HepG2 (cell line): ENCODE measurements around the gene CDH1. TPM values are rescaled to one million over a fixed set of nuclear protein-coding genes. Genes with fewer than 3 reads are reported as not detected.

Experiments used
- AHDC1 ChIP-seq: sonication (generic); formaldehyde crosslinking; IDR thresholded peaks from 2 replicates; pipeline ENCODE4 v1.5.1; 2020; ENCODE audit warnings: mild to moderate bottlenecking, missing genetic modification reagents, borderline replicate concordance
- ATF4 ChIP-seq, 2 experiments: fragments of 450-650 bp in 1 of 2; sonication (generic) in 1 of 2; formaldehyde crosslinking; IDR thresholded peaks; 2 replicates each; pipeline versions ENCODE4 v1.5.0 to v1.8.0; 2020 to 2022; ENCODE audit warnings: mild to moderate bottlenecking in 1 of 2, missing genetic modification reagents in 1 of 2
- DDIT3 ChIP-seq: sonication (generic); formaldehyde crosslinking; IDR thresholded peaks from 2 replicates; pipeline ENCODE4 v1.4.0; 2020; ENCODE audit warnings: mild to moderate bottlenecking, missing genetic modification reagents
- MAFG ChIP-seq: sonication (generic); formaldehyde crosslinking; IDR thresholded peaks from 2 replicates; pipeline ENCODE4 v1.5.1; 2020; ENCODE audit warnings: mild to moderate bottlenecking, missing genetic modification reagents
- MAFK ChIP-seq, 2 experiments: IDR thresholded peaks in 1 of 2; conservative IDR thresholded peaks in 1 of 2; 2 replicates each; pipeline ENCODE4 v1.6.1; 2011; ENCODE audit warnings: improper control_type of control experiment in 2 of 2, low read length in 2 of 2
- MXD4 ChIP-seq: IDR thresholded peaks from 2 replicates; pipeline ENCODE4 v1.6.1; 2016; ENCODE audit warnings: mild to moderate bottlenecking, missing biosample characterization, missing genetic modification reagents
- PAXIP1 ChIP-seq: sonication (generic); formaldehyde crosslinking; conservative IDR thresholded peaks from 2 replicates; pipeline ENCODE4 v1.4.0; 2020; ENCODE audit warnings: mild to moderate bottlenecking, missing genetic modification reagents, moderate library complexity
- PHF5A ChIP-seq: IDR thresholded peaks from one replicate; pipeline ENCODE4 v1.6.1; 2018; ENCODE audit warnings: low read depth, missing genetic modification reagents; ENCODE audit not compliant: unreplicated experiment
- PRDM4 ChIP-seq: sonication (generic); formaldehyde crosslinking; IDR thresholded peaks from 2 replicates; pipeline ENCODE4 v1.9.0; 2021; ENCODE audit warnings: missing genetic modification reagents, borderline replicate concordance
- SRF ChIP-seq: IDR thresholded peaks from 2 replicates; pipeline ENCODE4 v1.6.1; 2011; ENCODE audit warnings: mild to moderate bottlenecking, low read depth, low read length, moderate library complexity
- STAG1 ChIP-seq: sonication (generic); formaldehyde crosslinking; IDR thresholded peaks from 2 replicates; pipeline ENCODE4 v1.4.0; 2020; ENCODE audit warnings: missing genetic modification reagents
- ZNF274 ChIP-seq: sonication (generic); formaldehyde crosslinking; IDR thresholded peaks from 2 replicates; pipeline ENCODE4 v1.5.1; 2020; ENCODE audit warnings: mild to moderate bottlenecking, missing genetic modification reagents
- ZNF691 ChIP-seq: sonication (generic); formaldehyde crosslinking; IDR thresholded peaks from 2 replicates; pipeline ENCODE4 v1.4.0; 2020; ENCODE audit warnings: missing genetic modification reagents, low read depth, mild to moderate bottlenecking, borderline replicate concordance
- ZNF788 ChIP-seq: sonication (generic); formaldehyde crosslinking; IDR thresholded peaks from 2 replicates; pipeline ENCODE4 v1.5.0; 2020; ENCODE audit warnings: mild to moderate bottlenecking, missing genetic modification reagents, borderline replicate concordance
- polyA plus RNA-seq, 8 experiments: library from polyadenylated mRNA; depleted of rRNA in 3 of 8; stranded (reverse) in 7 of 8; unstranded in 1 of 8; fragments of >200 nt; fragmentation: Illumina TruSeq in 4 of 8; extraction: Trizol in 4 of 8; gene quantifications; 2 replicates each; pipeline versions ENCODE4 v1.2.1 to v1.2.3, GENCODE V29; 2011 to 2016; ENCODE audit warnings: low read depth in 4 of 8, missing spikeins in 1 of 8, mixed read lengths in 1 of 8; ENCODE audit not compliant: insufficient read depth in 1 of 8
- total RNA-seq, 5 experiments: library from RNA; depleted of rRNA; stranded (reverse); fragments of >200 nt; fragmentation: Illumina TruSeq; extraction: Trizol; gene quantifications; 2 replicates each; pipeline ENCODE4 v1.2.3, GENCODE V29; 2016; ENCODE audit warnings: low read depth in 1 of 5

The CDH1 gene
- total and polyA plus RNA-seq, 2 of the 13 experiments (the other 11 are each of a cell fraction or from before 2014, with no cell fraction given), result 0.95 to 9.8 TPM

- TF ChIP-seq PAXIP1 (CRISPR knock-in tag) (peak; percentile 87), MAFG (CRISPR knock-in tag) (no peak), DDIT3 (CRISPR knock-in tag) (no peak), SRF (no peak), MXD4 (CRISPR knock-in tag) (no peak), ZNF691 (no peak), PRDM4 (CRISPR knock-in tag) (no peak), ATF4 (CRISPR knock-in tag; IDR thresholded peaks at IDR 0.05) (no peak), ZNF788 (CRISPR knock-in tag) (no peak), AHDC1 (CRISPR knock-in tag) (peak; percentile 64; the same call in 1 of the 2 replicates), STAG1 (CRISPR knock-in tag) (no peak; the same call in 1 of the 2 replicates), PHF5A (CRISPR knock-in tag) (no peak), MAFK (conservative IDR thresholded peaks at IDR 0.05 in 1 of 2, IDR thresholded peaks at IDR 0.05 in 1 of 2; ENCODE audit: low read length in 2 of 2) (no peak), ZNF274 (CRISPR knock-in tag) (no peak)
Measured at GRCh38 chr16:68739964-68740627, 3.0 kb downstream of the CDH1 start (continued).
